Measurements from ENCODE around the gene TINAGL1. TPM values are rescaled to one million over a fixed set of nuclear protein-coding genes. Genes with fewer than 3 reads are reported as not detected.

Gene TINAGL1
- total and polyA plus RNA-seq, 2 of the 13 experiments (the other 11 are each of a cell fraction or from before 2014, with no cell fraction given) = 24.7 to 76.8 TPM

GRCh38 chr1:31549809-31550620 is 26.3 kb upstream of the TINAGL1 start (continued):
- TF ChIP-seq MAF1 (CRISPR knock-in tag; IDR thresholded peaks at IDR 0.05; ENCODE audit: borderline replicate concordance) (no peak), STAG1 (CRISPR knock-in tag; IDR thresholded peaks at IDR 0.05) (no peak), RAD21 (CRISPR knock-in tag; IDR thresholded peaks at IDR 0.05) (no peak), ZNF598 (CRISPR knock-in tag; IDR thresholded peaks at IDR 0.05; ENCODE audit: borderline replicate concordance) (no peak), SETDB1 (CRISPR knock-in tag; IDR thresholded peaks at IDR 0.05; ENCODE audit: borderline replicate concordance) (no peak), ZFAT (CRISPR knock-in tag; conservative IDR thresholded peaks at IDR 0.05) (no peak), ZNF615 (CRISPR knock-in tag; IDR thresholded peaks at IDR 0.05; ENCODE audit: borderline replicate concordance) (no peak), ELF3 (CRISPR knock-in tag; IDR thresholded peaks at IDR 0.05) (peak; percentile 52), MEIS2 (CRISPR knock-in tag; IDR thresholded peaks at IDR 0.05) (0 out of 2 replicates have a peak, but pooled peaks have one; percentile 28), KIAA2018 (CRISPR knock-in tag; IDR thresholded peaks at IDR 0.05; ENCODE audit: borderline replicate concordance) (no peak), TFAP4 (IDR thresholded peaks at IDR 0.05; ENCODE audit: borderline replicate concordance, low read depth) (no peak), NR2C2 (CRISPR knock-in tag; IDR thresholded peaks at IDR 0.05; ENCODE audit: borderline replicate concordance) (peak; percentile 71)

Measured in HepG2 (cell line).